ENCODE results near the gene PDGFB. TPM values are rescaled to one million over a fixed set of nuclear protein-coding genes. Genes with fewer than 3 reads are reported as not detected.

PDGFB gene
- total and polyA plus RNA-seq, 2 experiments from 2014 or later, result 2.2 to 8.0 TPM

- TF ChIP-seq NANOG (IDR thresholded peaks at IDR 0.05; ENCODE audit: borderline replicate concordance) (no peak), EZH2 (IDR thresholded peaks at IDR 0.05; ENCODE audit: low read depth, unreplicated experiment) (peak; percentile 83)
Measured at GRCh38 chr22:39244136-39244495, 666 bp downstream of the PDGFB start (continued).

- no peak overlapping the region for H2AFZ ChIP-seq
- H3K27ac Mint-ChIP-seq, result no peak overlapping the region
Measured at GRCh38 chr22:39243439-39244135, 1.2 kb downstream of the PDGFB start.

GRCh38 chr22:39242595-39243438, 2.0 kb downstream of the PDGFB start:
- Mint-ChIP-seq H3K4me3 (peak overlapping the region; percentile 76), H3K27me3 (ENCODE audit: insufficient read depth, low read depth, poor library complexity) (peaks cover 63% of the 10 kb centered on the region), H3K36me3 (ENCODE audit: low read depth) (no peaks in the 10 kb centered on the region; the same call in 2 of the 3 replicates), H3K27ac (no peak overlapping the region), H3K4me1 (peaks cover 23% of the 10 kb centered on the region), H3K9me3 (peaks cover 5% of the 10 kb centered on the region; the same call in 1 of the 3 replicates)
- peak; percentile 60 for ATAC-seq
- H3K79me2 ChIP-seq (replicated peaks; ENCODE audit: insufficient read depth), result no peaks in the 10 kb centered on the region
- peaks cover 77% of the 10 kb centered on the region for H3K27me3 ChIP-seq (ENCODE audit: insufficient read depth)
- H3K9me2 ChIP-seq (ENCODE audit: insufficient read depth), result no peaks in the 10 kb centered on the region
- H3K4me2 ChIP-seq, result peak overlapping the region; percentile 92
- no peak overlapping the region for H3K27ac ChIP-seq (ENCODE audit: low read depth)
- no peaks in the 10 kb centered on the region for H3K36me3 ChIP-seq (ENCODE audit: insufficient read depth)
- DNase-seq (ENCODE audit: low spot score), result peak; percentile 84
- H3F3A ChIP-seq (replicated peaks; ENCODE audit: low read depth), result peaks cover 10% of the 10 kb centered on the region
- H2AFZ ChIP-seq, result peak overlapping the region; percentile 63; the same call in 1 of the 2 replicates
- H3K4me3 ChIP-seq, result peak overlapping the region; percentile 78
- no peaks in the 10 kb centered on the region for H4K20me1 ChIP-seq (replicated peaks; ENCODE audit: insufficient read depth)
- H3K4me1 ChIP-seq (ENCODE audit: insufficient read depth), result peaks cover 25% of the 10 kb centered on the region
- TF ChIP-seq CTCF (conservative IDR thresholded peaks at IDR 0.05; ENCODE audit: low read depth in 2 of 2) (no peak), REST (IDR thresholded peaks at IDR 0.05; ENCODE audit: unreplicated experiment) (no peak), NANOG (IDR thresholded peaks at IDR 0.05; ENCODE audit: borderline replicate concordance) (no peak), ZNF331 (CRISPR knock-in tag; IDR thresholded peaks at IDR 0.05; ENCODE audit: low read depth) (no peak), ZNF114 (CRISPR knock-in tag; IDR thresholded peaks at IDR 0.05) (no peak), POLR2AphosphoS5 (IDR thresholded peaks at IDR 0.05; ENCODE audit: low read depth) (peak; percentile 25), EZH2 (IDR thresholded peaks at IDR 0.05; ENCODE audit: low read depth, unreplicated experiment) (peak; percentile 54), EZH2phosphoT487 (IDR thresholded peaks at IDR 0.05; ENCODE audit: unreplicated experiment) (no peak), CREB1 (CRISPR knock-in tag; IDR thresholded peaks at IDR 0.05; ENCODE audit: low read depth) (no peak)

More at GRCh38 chr22:39243439-39244135, 1.2 kb downstream of the PDGFB start:
- Histone ChIP-seq H3K9me2 (ENCODE audit: insufficient read depth) (no peaks in the 10 kb centered on the region), H3K27ac (ENCODE audit: low read depth) (no peak overlapping the region), H3K36me3 (ENCODE audit: insufficient read depth) (no peaks in the 10 kb centered on the region), H3K4me1 (ENCODE audit: insufficient read depth) (peaks cover 23% of the 10 kb centered on the region), H3K4me2 (peak overlapping the region; percentile 92), H4K20me1 (replicated peaks; ENCODE audit: insufficient read depth) (no peaks in the 10 kb centered on the region), H3F3A (replicated peaks; ENCODE audit: low read depth) (peaks cover 10% of the 10 kb centered on the region), H3K79me2 (replicated peaks; ENCODE audit: insufficient read depth) (no peaks in the 10 kb centered on the region), H3K4me3 (peak overlapping the region; percentile 78), H3K27me3 (ENCODE audit: insufficient read depth) (peaks cover 77% of the 10 kb centered on the region)
- H3K4me1 Mint-ChIP-seq, result peaks cover 23% of the 10 kb centered on the region
- peaks cover 70% of the 10 kb centered on the region for H3K27me3 Mint-ChIP-seq (ENCODE audit: insufficient read depth, low read depth, poor library complexity)
- DNase-seq (ENCODE audit: low spot score) (peak; percentile 61), ATAC-seq (peak; percentile 21)
- H3K9me3 Mint-ChIP-seq, result peaks cover 5% of the 10 kb centered on the region; the same call in 1 of the 3 replicates
- H3K4me3 Mint-ChIP-seq, result peak overlapping the region; percentile 75
- TF ChIP-seq POLR2AphosphoS5 (IDR thresholded peaks at IDR 0.05; ENCODE audit: low read depth), result no peak; the same call in 1 of the 2 replicates
- no peak for TF ChIP-seq ZNF114 (CRISPR knock-in tag; IDR thresholded peaks at IDR 0.05)
- no peak for TF ChIP-seq ZNF331 (CRISPR knock-in tag; IDR thresholded peaks at IDR 0.05; ENCODE audit: low read depth)
- TF ChIP-seq CREB1 (CRISPR knock-in tag; IDR thresholded peaks at IDR 0.05; ENCODE audit: low read depth), result no peak
- no peak for TF ChIP-seq NANOG (IDR thresholded peaks at IDR 0.05; ENCODE audit: borderline replicate concordance)
- no peaks in the 10 kb centered on the region; the same call in 2 of the 3 replicates for H3K36me3 Mint-ChIP-seq (ENCODE audit: low read depth)

Measured in GM23338 (cell line).